Aorta (tissue), 5 donors: Measurements from ENCODE around the gene CPED1. TPM values are rescaled to one million over a fixed set of nuclear protein-coding genes. Genes with fewer than 3 reads are reported as not detected.

Source experiments
- ATAC-seq: fragments of 200-7000 bp; cut with Tn5 transposase; one replicate; pipeline ENCODE4 v1.9.1; 2022; ENCODE audit warnings: moderate library complexity; ENCODE audit not compliant: low FRiP score
- DNase-seq, 2 donors: peaks; one replicate each; pipeline ENCODE4 v3.0.0-alpha.2; 2020
- H3K27ac ChIP-seq, 2 donors: one replicate each; pipeline ENCODE4 v1.5.1; 2013; ENCODE audit warnings: low read length in 2 of 2, mild to moderate bottlenecking in 2 of 2, moderate library complexity in 2 of 2, control low read depth in 1 of 2, inconsistent platforms in 1 of 2, low read depth in 1 of 2
- H3K27me3 ChIP-seq, 2 donors: one replicate each; pipeline ENCODE4 v1.6.1; 2013; ENCODE audit warnings: control low read depth in 1 of 2, low read length in 1 of 2, mild to moderate bottlenecking in 1 of 2, moderate library complexity in 1 of 2; ENCODE audit not compliant: insufficient read depth in 2 of 2, control insufficient read depth in 1 of 2
- H3K36me3 ChIP-seq, 2 donors: one replicate each; pipeline ENCODE4 v1.6.1; 2013; ENCODE audit warnings: control low read depth in 1 of 2, low read length in 1 of 2, mild to moderate bottlenecking in 1 of 2; ENCODE audit not compliant: insufficient read depth in 2 of 2, control insufficient read depth in 1 of 2
- H3K4me1 ChIP-seq, 2 donors: one replicate each; pipeline ENCODE4 v1.6.1; 2013; ENCODE audit warnings: low read length in 2 of 2, control low read depth in 1 of 2, mild to moderate bottlenecking in 1 of 2, moderate library complexity in 1 of 2; ENCODE audit not compliant: insufficient read depth in 2 of 2, control insufficient read depth in 1 of 2
- H3K4me3 ChIP-seq, 2 donors: one replicate each; pipeline ENCODE4 v1.5.1; 2013; ENCODE audit warnings: low read length in 2 of 2, control low read depth in 1 of 2, mild to moderate bottlenecking in 1 of 2
- H3K9me3 ChIP-seq: one replicate; pipeline ENCODE4 v1.6.1; 2013; ENCODE audit warnings: mild to moderate bottlenecking, low read length; ENCODE audit not compliant: control insufficient read depth
- WGBS, 2 donors: extraction: QIAGEN DNeasy Blood & Tissue Kit; methylation state at CpG; one replicate each; pipeline ENCODE4 v1.1.7; 2013; 5-methylcytosine and 5-hydroxymethylcytosine counted together
- intact Hi-C, 2 donors: fragments of 100-400 bp; cut with DNase I; formaldehyde crosslinking; loops; one replicate each; pipeline versions ENCODE4 v1.14.2 to v1.15.0; 2022
- polyA plus RNA-seq, 2 donors: library from polyadenylated mRNA; stranded (reverse); fragments of 200-250 nt; gene quantifications; one replicate each; pipeline ENCODE4 v1.2.3, GENCODE V29; 2013
- total RNA-seq, 2 donors: library from RNA; stranded (reverse); fragmentation: NEBNext Ultra II Directional; extraction: Animal tissue kit (Norgen Biotek cat#: 25700); gene quantifications; one replicate each; pipeline ENCODE4 v1.2.1, GENCODE V29; 2021
- donor health status: healthy with polysubstance abuse.
- donor health status: Bipolar disorder and iron deficiency.
- donor health status: DM: no; HTN: no; CAD: no.
- donor health status: DM: no; HTN: no; CAD: no.
- donor health status: DM: yes; HTN: yes; CAD: no.

Gene CPED1
- total and polyA plus RNA-seq, 4 donors: 35.3 to 201 (median 79.0) TPM

DNA sequence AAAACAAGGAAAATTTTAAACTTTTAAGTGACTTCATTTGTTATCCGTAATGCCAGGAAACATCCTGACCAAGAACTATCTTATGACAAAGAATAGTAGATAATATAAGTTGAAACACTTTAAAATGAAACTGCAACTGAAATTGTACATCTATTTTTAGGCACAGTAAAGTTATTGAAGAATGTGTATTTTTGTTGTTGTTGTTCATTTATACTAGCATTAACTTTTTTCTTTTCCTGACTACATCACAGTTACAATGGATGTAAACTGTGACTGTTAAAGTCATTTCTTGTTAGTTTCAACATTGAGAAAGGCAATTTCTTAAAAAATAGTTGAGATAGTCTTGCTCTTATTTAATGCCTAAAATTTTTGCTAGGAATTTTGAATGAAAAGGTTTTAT lies 2.6 kb downstream of the CPED1 start:
- WGBS, 2 donors: 0 to 1% methylated on average over 1 of the region's 1 CpG
- peaks cover 3 to 7% of the 10 kb centered on the region in 2 donors for H3K4me1 ChIP-seq
- intact Hi-C loops: loop anchor here in 1 of 2 donors (5.0 kb wide), 1 partner anchor 46 kb away; no protein-coding TSS in a partner anchor

DNA sequence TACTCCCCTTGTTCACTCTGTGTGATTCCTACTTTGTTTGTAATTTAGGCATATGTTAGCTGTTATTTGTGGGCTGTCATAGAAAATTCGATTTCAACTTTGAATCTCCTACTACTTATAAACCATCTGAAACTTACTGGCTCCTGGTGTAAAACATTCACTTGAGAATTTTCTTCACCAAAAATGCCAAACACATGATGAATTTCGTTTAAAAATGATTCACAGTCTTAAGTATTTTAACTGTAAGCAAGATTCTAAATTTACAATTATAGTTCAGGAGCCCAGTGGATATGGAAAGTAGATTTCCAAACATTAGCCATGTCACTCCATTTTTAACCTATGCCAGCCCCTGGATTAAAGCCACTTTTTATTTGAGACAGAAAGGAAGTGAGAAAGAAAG lies 3.1 kb downstream of the CPED1 start:
- Histone ChIP-seq H3K27ac (no peak overlapping the region), H3K4me1 (peaks cover 4 to 7% of the 10 kb centered on the region in 2 donors), H3K4me3 (peak overlapping the region; percentile 43 to 82), H3K27me3 (no peaks in the 10 kb centered on the region), H3K36me3 (no peaks in the 10 kb centered on the region), H3K9me3 (no peaks in the 10 kb centered on the region)
- intact Hi-C loops: loop anchor here in 1 of 2 donors (5.0 kb wide), 1 partner anchor 46 kb away; no protein-coding TSS in a partner anchor
- 1 to 2% methylated on average over 2 of the region's 2 CpGs for WGBS, 2 donors
- DNase-seq: no peak
- ATAC-seq: no peak

More for the DNA sequence above, 2.6 kb downstream of the CPED1 start:
- Histone ChIP-seq H3K4me3 (peak overlapping the region; percentile 93 to 98), H3K9me3 (no peaks in the 10 kb centered on the region), H3K27me3 (no peaks in the 10 kb centered on the region), H3K27ac (no peak overlapping the region), H3K36me3 (no peaks in the 10 kb centered on the region)
- DNase-seq (no peak), ATAC-seq (no peak)

DNA sequence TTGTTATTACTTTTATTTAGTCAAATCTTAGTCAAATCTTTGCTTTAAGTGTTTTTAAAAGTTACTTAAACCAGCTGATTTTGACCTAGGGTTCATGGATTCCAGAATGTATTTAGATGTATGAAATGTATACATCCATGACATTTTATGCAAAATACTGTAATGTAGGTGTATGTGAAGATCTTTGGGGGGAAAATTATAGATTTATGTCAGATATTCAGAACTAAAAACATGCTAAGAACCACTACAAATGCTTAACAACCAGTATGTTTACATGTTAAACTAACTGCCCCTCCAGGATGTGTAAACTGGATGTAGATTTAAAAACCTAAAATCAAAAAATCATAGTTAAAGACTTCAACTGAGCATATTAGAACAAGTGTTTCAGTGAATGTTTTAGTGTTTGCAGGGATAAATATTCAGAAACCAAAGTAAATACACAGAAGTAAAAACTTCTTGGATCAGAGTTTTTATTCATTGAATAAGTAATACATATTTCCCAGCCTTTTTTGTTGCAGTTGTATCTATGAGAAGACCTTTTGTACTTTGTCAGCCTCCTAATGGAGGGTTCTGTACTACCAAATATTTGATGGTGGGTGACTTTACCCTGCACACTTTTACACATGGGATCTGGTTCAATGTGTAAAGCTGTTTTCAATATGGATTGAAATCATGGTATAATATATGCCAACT lies 3.9 kb downstream of the CPED1 start:
- Histone ChIP-seq H3K4me3 (peak overlapping the region; percentile 47 to 59), H3K9me3 (no peaks in the 10 kb centered on the region), H3K36me3 (no peaks in the 10 kb centered on the region), H3K27me3 (no peaks in the 10 kb centered on the region), H3K4me1 (peaks cover 6 to 7% of the 10 kb centered on the region in 2 donors), H3K27ac (peak overlapping the region in 1 of 2 donors; percentile 43)
- DNase-seq: no peak
- intact Hi-C loops: loop anchor here in 1 of 2 donors (5.0 kb wide), 1 partner anchor 45 kb away; no protein-coding TSS in a partner anchor
- ATAC-seq: no peak

DNA sequence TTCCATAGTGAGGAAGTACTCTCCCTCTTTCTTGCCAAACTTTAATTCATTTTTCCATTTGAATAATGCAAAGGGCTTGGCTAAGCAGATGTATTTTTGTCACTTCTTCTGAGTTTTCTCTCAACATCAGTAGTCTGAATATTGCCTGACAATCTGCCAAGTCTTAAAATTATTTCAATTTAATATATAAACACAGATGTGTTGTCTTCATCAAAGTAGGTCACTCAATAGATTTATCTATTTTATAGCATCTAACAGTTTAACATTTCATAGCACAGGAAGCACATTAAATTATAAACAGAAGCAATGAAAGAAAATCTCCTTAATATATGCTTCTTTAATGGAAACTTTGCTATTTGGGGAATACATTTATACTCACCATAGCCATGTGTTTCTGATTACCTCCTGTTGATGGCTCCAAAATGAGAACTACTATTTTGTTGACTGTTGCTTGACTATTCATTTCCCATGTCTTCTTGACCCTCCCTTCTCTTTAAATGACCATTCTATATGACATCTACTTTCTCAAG lies 4.5 kb downstream of the CPED1 start:
- intact Hi-C loops: loop anchor here in 1 of 2 donors (5.0 kb wide), 1 partner anchor 44 kb away; no protein-coding TSS in a partner anchor
- peak overlapping the region; percentile 47 to 59 for H3K4me3 ChIP-seq

DNA sequence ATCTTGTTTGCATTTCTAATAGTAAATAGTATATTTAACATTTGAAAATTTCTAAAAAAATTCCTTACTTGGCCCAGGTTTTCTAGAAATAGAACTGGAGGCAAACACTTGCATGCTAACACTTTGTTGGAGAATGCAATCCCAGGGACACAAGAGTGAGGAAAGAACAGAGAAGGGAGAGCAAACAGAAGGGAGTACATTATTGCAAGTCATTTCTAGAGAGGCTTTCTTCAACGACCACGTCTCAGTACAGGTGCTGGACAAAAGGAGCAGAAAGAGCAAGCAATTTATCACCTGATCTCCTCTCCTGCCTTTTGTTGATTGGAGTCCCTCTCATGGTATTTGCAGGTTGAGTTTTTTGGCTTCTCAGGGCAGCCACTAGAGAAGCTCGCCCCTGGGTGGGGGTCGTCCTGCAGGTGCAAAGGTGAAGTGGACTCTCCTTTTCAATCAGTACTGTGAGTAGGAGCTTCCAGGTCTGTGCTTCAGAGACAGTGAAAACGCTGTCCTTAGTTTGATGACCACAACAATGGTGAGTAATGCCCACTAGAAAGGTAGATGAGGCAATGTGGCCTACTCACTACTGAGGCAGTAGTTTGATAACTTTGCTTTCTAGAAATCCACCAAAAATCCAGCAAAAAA lies 5.2 kb downstream of the CPED1 start:
- 71% methylated on average over 5 of the region's 5 CpGs for WGBS, 2 donors
- intact Hi-C loops: loop anchor here in 1 of 2 donors (5.0 kb wide), 1 partner anchor 44 kb away; no protein-coding TSS in a partner anchor
- Histone ChIP-seq H3K27ac (peak overlapping the region in 1 of 2 donors; percentile 37), H3K27me3 (no peaks in the 10 kb centered on the region), H3K9me3 (no peaks in the 10 kb centered on the region), H3K4me3 (peak overlapping the region in 1 of 2 donors; percentile 38), H3K4me1 (peaks cover 7% of the 10 kb centered on the region in 2 donors), H3K36me3 (no peaks in the 10 kb centered on the region)
- DNase-seq (no peak), ATAC-seq (no peak)

More for the DNA sequence above, 4.5 kb downstream of the CPED1 start:
- no peak for ATAC-seq
- Histone ChIP-seq H3K36me3 (no peaks in the 10 kb centered on the region), H3K4me1 (peaks cover 7% of the 10 kb centered on the region in 2 donors), H3K27ac (peak overlapping the region in 1 of 2 donors; percentile 43), H3K9me3 (no peaks in the 10 kb centered on the region), H3K27me3 (no peaks in the 10 kb centered on the region)
- DNase-seq: no peak

DNA sequence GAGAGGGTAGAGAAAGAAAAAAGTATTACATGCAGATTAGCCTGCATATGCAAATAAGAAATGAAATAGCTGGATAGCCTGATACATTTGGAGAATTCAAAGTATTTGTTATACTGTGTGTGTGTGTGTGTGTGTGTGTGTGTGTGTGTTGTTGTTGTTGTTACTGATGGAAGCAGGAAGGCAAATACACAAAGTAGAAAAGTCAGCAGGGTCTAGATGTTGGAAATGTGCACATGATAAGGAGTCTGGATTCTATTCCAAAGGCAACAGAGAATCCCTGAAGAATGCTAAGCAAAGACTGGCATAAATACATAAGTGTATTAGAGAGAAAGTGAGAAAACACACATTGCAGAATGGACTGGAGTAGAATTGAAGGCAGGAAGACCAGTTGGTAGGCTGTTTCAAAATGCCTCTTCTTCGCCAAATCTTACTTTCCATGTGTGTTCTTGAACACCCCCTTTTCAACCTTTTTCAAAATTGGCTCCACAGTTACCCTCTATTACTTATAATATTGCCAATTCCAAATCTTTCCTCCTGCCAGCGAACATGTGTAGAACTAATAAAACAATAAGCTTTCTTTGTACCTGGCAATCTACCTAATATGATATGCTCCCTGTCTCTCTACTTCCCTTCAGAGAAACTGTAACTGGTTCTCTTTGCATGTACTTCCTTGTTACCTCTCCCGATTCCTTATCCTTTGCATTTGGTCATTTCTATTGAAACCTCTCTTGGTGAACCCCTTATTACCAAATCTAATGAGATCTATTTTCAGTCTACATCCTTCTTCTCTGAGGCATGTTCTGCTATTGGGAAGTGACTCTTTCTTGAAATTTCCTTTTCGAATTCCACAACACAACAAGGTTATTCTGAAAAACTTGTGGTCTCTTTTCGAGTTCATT lies 6.2 kb downstream of the CPED1 start:
- intact Hi-C loops: loop anchor here in 1 of 2 donors (5.0 kb wide), 1 partner anchor 43 kb away; no protein-coding TSS in a partner anchor
- no peaks in the 10 kb centered on the region for H3K27me3 ChIP-seq
- H3K27ac ChIP-seq: no peak overlapping the region
- DNase-seq: no peak
- no peak for ATAC-seq
- 88 to 89% methylated on average over 5 of the region's 5 CpGs for WGBS, 2 donors
- H3K36me3 ChIP-seq: no peaks in the 10 kb centered on the region
- H3K9me3 ChIP-seq: no peaks in the 10 kb centered on the region
- H3K4me1 ChIP-seq: peaks cover 7% of the 10 kb centered on the region in 2 donors
- peak overlapping the region; percentile 14 to 18 for H3K4me3 ChIP-seq

DNA sequence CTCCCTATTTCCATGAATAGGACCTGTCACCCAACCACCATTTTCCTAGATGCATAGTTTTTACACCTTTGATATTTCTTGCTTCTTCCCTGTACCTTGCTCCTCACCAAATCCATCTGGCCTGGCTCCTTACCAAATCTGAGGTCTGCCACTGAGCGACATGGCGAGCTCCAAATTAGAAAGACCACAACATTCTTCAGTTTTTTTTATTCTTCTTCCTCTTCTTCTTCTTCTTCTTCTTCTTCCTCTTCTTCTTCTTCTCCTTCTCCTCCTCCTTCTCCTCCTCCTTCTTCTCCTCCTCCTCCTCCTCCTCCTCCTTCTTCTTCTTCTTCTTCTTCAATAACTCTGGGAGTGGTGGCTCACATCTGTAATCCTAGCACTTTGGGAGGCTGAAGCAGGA lies 7.1 kb downstream of the CPED1 start:
- no peak overlapping the region for H3K27ac ChIP-seq
- H3K4me3 ChIP-seq: no peak overlapping the region
- no peaks in the 10 kb centered on the region for H3K9me3 ChIP-seq
- WGBS, 2 donors: 93 to 98% methylated on average over 2 of the region's 2 CpGs
- DNase-seq: no peak
- no peak for ATAC-seq
- intact Hi-C loops: no loop called here
- peaks cover 7 to 9% of the 10 kb centered on the region in 2 donors for H3K4me1 ChIP-seq
- H3K36me3 ChIP-seq: no peaks in the 10 kb centered on the region
- no peaks in the 10 kb centered on the region for H3K27me3 ChIP-seq

DNA sequence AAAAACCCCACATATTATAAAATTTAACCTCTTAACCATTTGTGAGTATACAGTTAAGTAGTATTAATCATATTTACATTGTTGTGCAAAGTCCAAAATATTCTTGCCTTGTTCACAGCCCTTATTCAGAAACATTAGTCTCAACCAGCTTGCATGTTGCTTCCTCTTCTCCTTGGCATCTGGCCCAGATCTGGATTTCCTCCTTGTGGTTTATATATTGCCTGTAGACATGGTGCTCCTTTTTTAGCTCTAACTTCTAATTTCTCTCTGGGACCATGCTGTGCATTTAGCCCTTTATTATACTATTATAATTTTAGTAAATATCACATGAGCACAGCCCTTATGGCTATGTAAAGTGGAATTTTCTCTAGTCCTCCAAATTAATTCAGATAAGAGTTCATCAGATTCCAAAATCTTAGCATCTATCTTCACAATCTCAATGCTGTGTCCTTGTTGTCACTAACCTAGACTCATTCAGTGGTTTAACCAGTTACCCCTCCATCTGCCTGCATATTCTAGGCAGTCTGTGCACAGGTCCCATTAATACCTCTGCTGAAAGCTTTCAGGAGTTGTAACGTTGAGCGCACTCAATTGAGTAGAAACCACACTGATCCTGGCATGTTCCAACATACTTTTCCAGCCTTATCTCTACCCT lies 7.9 kb downstream of the CPED1 start:
- no peaks in the 10 kb centered on the region for H3K9me3 ChIP-seq
- ATAC-seq (no peak), DNase-seq (peak in 1 of 2 donors; percentile 84)
- peak overlapping the region; percentile 22 to 78 for H3K27ac ChIP-seq
- intact Hi-C loops: no loop called here
- H3K36me3 ChIP-seq: no peaks in the 10 kb centered on the region
- no peaks in the 10 kb centered on the region for H3K27me3 ChIP-seq
- H3K4me3 ChIP-seq: no peak overlapping the region
- 79 to 85% methylated on average over 2 of the region's 2 CpGs for WGBS, 2 donors
- H3K4me1 ChIP-seq: peaks cover 7 to 16% of the 10 kb centered on the region in 2 donors
